Measurements from ENCODE around the gene ARSG. TPM values are rescaled to one million over a fixed set of nuclear protein-coding genes. Genes with fewer than 3 reads are reported as not detected.

The ARSG gene
- polyA plus RNA-seq, 1 of the 3 experiments (the other 2 are of a cell fraction): 0.41 TPM

DNA sequence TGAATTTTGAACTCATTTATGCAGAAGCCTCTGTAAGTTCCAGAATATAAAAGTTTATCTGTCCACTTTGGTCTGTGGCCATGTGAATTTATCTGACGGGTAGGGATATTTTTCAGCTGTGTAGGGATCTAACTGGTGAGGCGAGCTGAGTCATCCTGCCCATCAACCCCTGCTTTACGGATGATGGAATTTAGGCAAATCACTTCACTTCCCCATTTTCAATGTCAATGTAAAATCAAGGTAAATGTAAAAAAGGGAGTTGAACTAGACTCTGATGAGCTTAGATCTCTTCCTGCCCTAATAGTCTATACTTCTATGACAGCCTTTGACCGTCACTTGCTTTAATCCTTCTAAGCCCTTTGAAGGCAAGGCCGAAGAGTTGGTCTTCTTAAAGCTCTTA, 2.9 kb upstream of the ARSG start:
- H3K9me2 ChIP-seq: no peaks in the 10 kb centered on the region
- ChIA-PET POLR2A (no interaction called here), CTCF (interaction anchor here (0.9 to 3.1 kb wide), 3 partner anchors 82 to 147 kb away, joined by 3 to 11 read pairs (median 10); no protein-coding TSS in a partner anchor)
- no peak overlapping the region for H3K27ac ChIP-seq (ENCODE audit: low read depth in 2 of 2, low read length in 1 of 2)
- H3K27me3 ChIP-seq (ENCODE audit: insufficient read depth): peaks cover 53% of the 10 kb centered on the region
- H3K9ac ChIP-seq: no peak overlapping the region
- H3K4me1 ChIP-seq (ENCODE audit: control insufficient read depth in 1 of 2, insufficient read depth in 2 of 2, low read depth in 1 of 2, low read length in 1 of 2): peaks cover 0 to 13% of the 10 kb centered on the region in 2 experiments; a peak in 2 of 4 replicates
- no peak overlapping the region for H2AFZ ChIP-seq (ENCODE audit: low read depth)
- no peaks in the 10 kb centered on the region for H4K20me1 ChIP-seq (ENCODE audit: insufficient read depth)
- WGBS (ENCODE audit: low lambda C conversion rate): 83% methylated on average over 5 of the region's 5 CpGs
- no peaks in the 10 kb centered on the region for H3F3A ChIP-seq (replicated peaks; ENCODE audit: insufficient read depth)
- DNase-seq: no peak
- no peaks in the 10 kb centered on the region for H3K9me3 ChIP-seq
- no peaks in the 10 kb centered on the region for H3K36me3 ChIP-seq (replicated peaks in 1 of 2; ENCODE audit: control insufficient read depth in 1 of 2, insufficient read depth in 2 of 2, low read length in 1 of 2)
- no peak overlapping the region for H3K4me3 ChIP-seq (ENCODE audit: low read depth in 2 of 2, low read length in 1 of 2)
- no peak for TF ChIP-seq MXI1 (IDR thresholded peaks at IDR 0.05; ENCODE audit: low read depth, low read length)
- no peak for TF ChIP-seq RFX5 (IDR thresholded peaks at IDR 0.05; ENCODE audit: low read length)
- TF ChIP-seq JUND (IDR thresholded peaks at IDR 0.05): no peak
- no peak for TF ChIP-seq TEAD4 (IDR thresholded peaks at IDR 0.05; ENCODE audit: borderline replicate concordance, insufficient read depth)
- TF ChIP-seq, protein P1, sequence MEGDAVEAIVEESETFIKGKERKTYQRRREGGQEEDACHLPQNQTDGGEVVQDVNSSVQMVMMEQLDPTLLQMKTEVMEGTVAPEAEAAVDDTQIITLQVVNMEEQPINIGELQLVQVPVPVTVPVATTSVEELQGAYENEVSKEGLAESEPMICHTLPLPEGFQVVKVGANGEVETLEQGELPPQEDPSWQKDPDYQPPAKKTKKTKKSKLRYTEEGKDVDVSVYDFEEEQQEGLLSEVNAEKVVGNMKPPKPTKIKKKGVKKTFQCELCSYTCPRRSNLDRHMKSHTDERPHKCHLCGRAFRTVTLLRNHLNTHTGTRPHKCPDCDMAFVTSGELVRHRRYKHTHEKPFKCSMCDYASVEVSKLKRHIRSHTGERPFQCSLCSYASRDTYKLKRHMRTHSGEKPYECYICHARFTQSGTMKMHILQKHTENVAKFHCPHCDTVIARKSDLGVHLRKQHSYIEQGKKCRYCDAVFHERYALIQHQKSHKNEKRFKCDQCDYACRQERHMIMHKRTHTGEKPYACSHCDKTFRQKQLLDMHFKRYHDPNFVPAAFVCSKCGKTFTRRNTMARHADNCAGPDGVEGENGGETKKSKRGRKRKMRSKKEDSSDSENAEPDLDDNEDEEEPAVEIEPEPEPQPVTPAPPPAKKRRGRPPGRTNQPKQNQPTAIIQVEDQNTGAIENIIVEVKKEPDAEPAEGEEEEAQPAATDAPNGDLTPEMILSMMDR (IDR thresholded peaks at IDR 0.05): no peak
- no peak for TF ChIP-seq TAF1 (IDR thresholded peaks at IDR 0.05; ENCODE audit: borderline replicate concordance, low read depth, low read length)
- TF ChIP-seq, protein P2, sequence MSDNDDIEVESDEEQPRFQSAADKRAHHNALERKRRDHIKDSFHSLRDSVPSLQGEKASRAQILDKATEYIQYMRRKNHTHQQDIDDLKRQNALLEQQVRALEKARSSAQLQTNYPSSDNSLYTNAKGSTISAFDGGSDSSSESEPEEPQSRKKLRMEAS (IDR thresholded peaks at IDR 0.05; ENCODE audit: low read depth): no peak
- TF ChIP-seq POLR2AphosphoS5 (IDR thresholded peaks at IDR 0.05; ENCODE audit: low read depth, low read length): no peak
- no peak for TF ChIP-seq YY1 (IDR thresholded peaks at IDR 0.05; ENCODE audit: low read depth)
- TF ChIP-seq SMC3 (IDR thresholded peaks at IDR 0.05; ENCODE audit: low read depth, low read length): no peak
- TF ChIP-seq, protein P3, sequence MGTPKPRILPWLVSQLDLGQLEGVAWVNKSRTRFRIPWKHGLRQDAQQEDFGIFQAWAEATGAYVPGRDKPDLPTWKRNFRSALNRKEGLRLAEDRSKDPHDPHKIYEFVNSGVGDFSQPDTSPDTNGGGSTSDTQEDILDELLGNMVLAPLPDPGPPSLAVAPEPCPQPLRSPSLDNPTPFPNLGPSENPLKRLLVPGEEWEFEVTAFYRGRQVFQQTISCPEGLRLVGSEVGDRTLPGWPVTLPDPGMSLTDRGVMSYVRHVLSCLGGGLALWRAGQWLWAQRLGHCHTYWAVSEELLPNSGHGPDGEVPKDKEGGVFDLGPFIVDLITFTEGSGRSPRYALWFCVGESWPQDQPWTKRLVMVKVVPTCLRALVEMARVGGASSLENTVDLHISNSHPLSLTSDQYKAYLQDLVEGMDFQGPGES (IDR thresholded peaks at IDR 0.05; ENCODE audit: low read depth, low read length): no peak
- no peak for TF ChIP-seq SIN3A (IDR thresholded peaks at IDR 0.05; ENCODE audit: borderline replicate concordance, low read depth, low read length)
- no peak for TF ChIP-seq RXRA (IDR thresholded peaks at IDR 0.05; ENCODE audit: borderline replicate concordance, low read depth)
- no peaks in the 10 kb centered on the region for H3K79me2 ChIP-seq (ENCODE audit: insufficient read depth)
- H3K4me2 ChIP-seq: no peak overlapping the region

DNA sequence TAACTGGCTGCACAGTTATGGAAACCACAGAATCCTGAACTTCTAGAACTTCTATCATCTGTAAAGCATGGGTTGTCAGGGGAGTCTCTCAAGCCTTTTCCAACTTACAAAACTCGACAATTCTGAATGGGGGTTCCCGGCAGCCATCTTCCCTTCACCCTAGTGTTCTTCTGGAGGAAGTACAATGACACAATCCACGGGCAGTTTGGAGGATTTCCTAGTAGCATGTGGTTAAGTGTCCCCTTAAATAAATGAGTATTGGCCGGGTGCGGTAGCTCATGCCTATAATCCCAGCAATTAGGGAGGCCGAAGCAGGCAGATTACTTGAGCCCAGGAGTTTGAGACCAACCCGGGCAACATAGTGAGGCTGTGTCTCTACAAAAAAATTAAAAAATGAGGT, 2.5 kb upstream of the ARSG start:
- WGBS (ENCODE audit: low lambda C conversion rate): 85% methylated on average over 7 of the region's 7 CpGs
- Histone ChIP-seq H3K9me2 (no peaks in the 10 kb centered on the region), H4K20me1 (ENCODE audit: insufficient read depth) (no peaks in the 10 kb centered on the region), H3K9ac (no peak overlapping the region), H3K4me3 (ENCODE audit: low read depth in 2 of 2, low read length in 1 of 2) (no peak overlapping the region), H3K4me2 (no peak overlapping the region), H3K79me2 (ENCODE audit: insufficient read depth) (no peaks in the 10 kb centered on the region), H3K27me3 (ENCODE audit: insufficient read depth) (peaks cover 56% of the 10 kb centered on the region), H2AFZ (ENCODE audit: low read depth) (no peak overlapping the region), H3K4me1 (ENCODE audit: control insufficient read depth in 1 of 2, insufficient read depth in 2 of 2, low read depth in 1 of 2, low read length in 1 of 2) (peaks cover 0 to 13% of the 10 kb centered on the region in 2 experiments; a peak in 2 of 4 replicates), H3K27ac (ENCODE audit: low read depth in 2 of 2, low read length in 1 of 2) (no peak overlapping the region), H3F3A (replicated peaks; ENCODE audit: insufficient read depth) (no peaks in the 10 kb centered on the region), H3K36me3 (replicated peaks in 1 of 2; ENCODE audit: control insufficient read depth in 1 of 2, insufficient read depth in 2 of 2, low read length in 1 of 2) (no peaks in the 10 kb centered on the region), H3K9me3 (no peaks in the 10 kb centered on the region)
- POLR2A ChIA-PET: no interaction called here
- CTCF ChIA-PET: interaction anchor here (0.6 to 3.1 kb wide), 5 partner anchors 26 to 147 kb away, joined by 3 to 11 read pairs (median 3); no protein-coding TSS in a partner anchor
- DNase-seq: no peak
- TF ChIP-seq GABPA (IDR thresholded peaks at IDR 0.05; ENCODE audit: low read depth): no peak
- TF ChIP-seq, protein P4, sequence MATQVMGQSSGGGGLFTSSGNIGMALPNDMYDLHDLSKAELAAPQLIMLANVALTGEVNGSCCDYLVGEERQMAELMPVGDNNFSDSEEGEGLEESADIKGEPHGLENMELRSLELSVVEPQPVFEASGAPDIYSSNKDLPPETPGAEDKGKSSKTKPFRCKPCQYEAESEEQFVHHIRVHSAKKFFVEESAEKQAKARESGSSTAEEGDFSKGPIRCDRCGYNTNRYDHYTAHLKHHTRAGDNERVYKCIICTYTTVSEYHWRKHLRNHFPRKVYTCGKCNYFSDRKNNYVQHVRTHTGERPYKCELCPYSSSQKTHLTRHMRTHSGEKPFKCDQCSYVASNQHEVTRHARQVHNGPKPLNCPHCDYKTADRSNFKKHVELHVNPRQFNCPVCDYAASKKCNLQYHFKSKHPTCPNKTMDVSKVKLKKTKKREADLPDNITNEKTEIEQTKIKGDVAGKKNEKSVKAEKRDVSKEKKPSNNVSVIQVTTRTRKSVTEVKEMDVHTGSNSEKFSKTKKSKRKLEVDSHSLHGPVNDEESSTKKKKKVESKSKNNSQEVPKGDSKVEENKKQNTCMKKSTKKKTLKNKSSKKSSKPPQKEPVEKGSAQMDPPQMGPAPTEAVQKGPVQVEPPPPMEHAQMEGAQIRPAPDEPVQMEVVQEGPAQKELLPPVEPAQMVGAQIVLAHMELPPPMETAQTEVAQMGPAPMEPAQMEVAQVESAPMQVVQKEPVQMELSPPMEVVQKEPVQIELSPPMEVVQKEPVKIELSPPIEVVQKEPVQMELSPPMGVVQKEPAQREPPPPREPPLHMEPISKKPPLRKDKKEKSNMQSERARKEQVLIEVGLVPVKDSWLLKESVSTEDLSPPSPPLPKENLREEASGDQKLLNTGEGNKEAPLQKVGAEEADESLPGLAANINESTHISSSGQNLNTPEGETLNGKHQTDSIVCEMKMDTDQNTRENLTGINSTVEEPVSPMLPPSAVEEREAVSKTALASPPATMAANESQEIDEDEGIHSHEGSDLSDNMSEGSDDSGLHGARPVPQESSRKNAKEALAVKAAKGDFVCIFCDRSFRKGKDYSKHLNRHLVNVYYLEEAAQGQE (IDR thresholded peaks at IDR 0.05; ENCODE audit: low read depth, low read length): no peak
- TF ChIP-seq FOXJ3 (CRISPR knock-in tag; IDR thresholded peaks at IDR 0.05): no peak
- no peak for TF ChIP-seq YY1 (IDR thresholded peaks at IDR 0.05; ENCODE audit: low read depth)
- TF ChIP-seq, protein P5, sequence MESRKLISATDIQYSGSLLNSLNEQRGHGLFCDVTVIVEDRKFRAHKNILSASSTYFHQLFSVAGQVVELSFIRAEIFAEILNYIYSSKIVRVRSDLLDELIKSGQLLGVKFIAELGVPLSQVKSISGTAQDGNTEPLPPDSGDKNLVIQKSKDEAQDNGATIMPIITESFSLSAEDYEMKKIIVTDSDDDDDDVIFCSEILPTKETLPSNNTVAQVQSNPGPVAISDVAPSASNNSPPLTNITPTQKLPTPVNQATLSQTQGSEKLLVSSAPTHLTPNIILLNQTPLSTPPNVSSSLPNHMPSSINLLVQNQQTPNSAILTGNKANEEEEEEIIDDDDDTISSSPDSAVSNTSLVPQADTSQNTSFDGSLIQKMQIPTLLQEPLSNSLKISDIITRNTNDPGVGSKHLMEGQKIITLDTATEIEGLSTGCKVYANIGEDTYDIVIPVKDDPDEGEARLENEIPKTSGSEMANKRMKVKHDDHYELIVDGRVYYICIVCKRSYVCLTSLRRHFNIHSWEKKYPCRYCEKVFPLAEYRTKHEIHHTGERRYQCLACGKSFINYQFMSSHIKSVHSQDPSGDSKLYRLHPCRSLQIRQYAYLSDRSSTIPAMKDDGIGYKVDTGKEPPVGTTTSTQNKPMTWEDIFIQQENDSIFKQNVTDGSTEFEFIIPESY (IDR thresholded peaks at IDR 0.05; ENCODE audit: borderline replicate concordance, low read depth): no peak
- TF ChIP-seq RAD21 (IDR thresholded peaks at IDR 0.05; ENCODE audit: low read length): no peak
- TF ChIP-seq MEF2A (IDR thresholded peaks at IDR 0.05; ENCODE audit: borderline replicate concordance, low read depth): no peak

All from SK-N-SH (cell line).